Right renal pelvis (tissue), 4 donors: ENCODE results near the gene NLRC5. TPM values are rescaled to one million over a fixed set of nuclear protein-coding genes. Genes with fewer than 3 reads are reported as not detected.
"Not testable (repeated sequence)": the region's sequence is repeated elsewhere in the genome, so short reads cannot be mapped to it uniquely, and the experiment has no call there.

Source experiments
- DNase-seq, 4 donors: peaks; one replicate each; pipeline ENCODE4 v3.0.0-alpha.2; 2013; ENCODE audit warnings: low read depth in 4 of 4, low spot score in 3 of 4, missing footprints in 1 of 4
- polyA plus RNA-seq, 4 donors: library from polyadenylated mRNA; unstranded; fragments of 120-200 nt; gene quantifications; one replicate each; pipeline ENCODE4 v1.2.1, GENCODE V29; 2013; ENCODE audit not compliant: insufficient read length in 4 of 4

Gene NLRC5
- polyA plus RNA-seq, 4 donors, result 2.1 to 3.3 (median 2.3) TPM

- DNase-seq, result no peak
These were observed 7.6 kb upstream of the NLRC5 start for GRCh38 chr16:56981729-56982271.

- DNase-seq, result no peak
These were observed 6.7 kb upstream of the NLRC5 start for GRCh38 chr16:56982695-56983094.

- DNase-seq, result no peak
These were observed 6.1 kb upstream of the NLRC5 start for GRCh38 chr16:56983211-56983751.

- DNase-seq, result no peak
These were observed 4.7 kb upstream of the NLRC5 start for GRCh38 chr16:56984639-56985038.

- DNase-seq, result no peak
These were observed 3.9 kb upstream of the NLRC5 start for GRCh38 chr16:56985288-56985961.

- no peak for DNase-seq
These were observed 3.4 kb upstream of the NLRC5 start for GRCh38 chr16:56985962-56986360.

GRCh38 chr16:56986361-56986760 lies 3.0 kb upstream of the NLRC5 start:
- no peak for DNase-seq

- not testable (repeated sequence) for DNase-seq
These were observed 2.4 kb upstream of the NLRC5 start for GRCh38 chr16:56986908-56987307.

- no peak for DNase-seq
These were observed 1.7 kb upstream of the NLRC5 start for GRCh38 chr16:56987692-56988091.

- no peak for DNase-seq
These were observed 1.0 kb upstream of the NLRC5 start for GRCh38 chr16:56988161-56988947.

- no peak for DNase-seq
These were observed 631 bp downstream of the NLRC5 start for GRCh38 chr16:56989988-56990387.

- DNase-seq, result no peak
These were observed 1.3 kb downstream of the NLRC5 start for GRCh38 chr16:56990407-56991286.

- not testable (repeated sequence) for DNase-seq
These were observed 3.1 kb downstream of the NLRC5 start for GRCh38 chr16:56992431-56992830.

GRCh38 chr16:56993204-56993603 lies 3.8 kb downstream of the NLRC5 start:
- no peak for DNase-seq

- no peak for DNase-seq
These were observed 5.0 kb downstream of the NLRC5 start for GRCh38 chr16:56994311-56994710.

GRCh38 chr16:56995136-56995805 lies 5.9 kb downstream of the NLRC5 start:
- no peak for DNase-seq

- no peak for DNase-seq
These were observed 7.9 kb downstream of the NLRC5 start for GRCh38 chr16:56997264-56997663.

GRCh38 chr16:56997931-56998330 lies 8.6 kb downstream of the NLRC5 start:
- no peak for DNase-seq

- no peak for DNase-seq
These were observed 9.0 kb downstream of the NLRC5 start for GRCh38 chr16:56998352-56998751.

- no peak for DNase-seq
These were observed 9.5 kb downstream of the NLRC5 start for GRCh38 chr16:56998861-56999260.
